GM13976 (cell line): ENCODE data around the gene EHMT1.

ENCODE experiments used
- DNase-seq: peaks from one replicate; pipeline ENCODE4 v3.0.0; 2012; ENCODE audit warnings: low spot score
- CTCF ChIP-seq: IDR thresholded peaks from 2 replicates; pipeline ENCODE4 v1.5.1; 2012; ENCODE audit warnings: borderline replicate concordance, mild to moderate bottlenecking; ENCODE audit not compliant: insufficient read depth; ENCODE audit errors: extremely low read depth, missing control alignments, control extremely low read depth
- in situ Hi-C: fragments of 300-500 bp; cut with MboI; formaldehyde crosslinking; loops from one replicate; pipeline ENCODE4 v1.12.0; 2022; ENCODE audit warnings: low sequenced_read_pairs, mixed read lengths, inconsistent platforms; ENCODE audit not compliant: unreplicated experiment

Gene EHMT1

GRCh38 chr9:137611623-137612609, 6.9 kb upstream of the EHMT1 start:
- in situ Hi-C loops, result no loop called here
- no peak for TF ChIP-seq CTCF
- DNase-seq, result no peak

GRCh38 chr9:137612741-137613142, 6.1 kb upstream of the EHMT1 start:
- TF ChIP-seq CTCF, result no peak
- in situ Hi-C loops, result no loop called here
- no peak for DNase-seq

GRCh38 chr9:137613259-137613658, 5.5 kb upstream of the EHMT1 start:
- in situ Hi-C loops, result no loop called here
- no peak for DNase-seq
- no peak for TF ChIP-seq CTCF

GRCh38 chr9:137613738-137614523, 4.9 kb upstream of the EHMT1 start:
- in situ Hi-C loops, result no loop called here
- no peak for TF ChIP-seq CTCF
- DNase-seq, result no peak

GRCh38 chr9:137614631-137615386, 4.0 kb upstream of the EHMT1 start:
- TF ChIP-seq CTCF, result no peak
- DNase-seq, result no peak
- in situ Hi-C loops, result no loop called here

GRCh38 chr9:137615387-137615871, 3.4 kb upstream of the EHMT1 start:
- DNase-seq, result no peak
- no peak for TF ChIP-seq CTCF
- in situ Hi-C loops, result no loop called here
